K562 treated with DMSO at 1 percent for 48 hours (cell line): ENCODE measurements around the gene HLX. TPM values are rescaled to one million over a fixed set of nuclear protein-coding genes. Genes with fewer than 3 reads are reported as not detected.

ENCODE experiments used
- total RNA-seq: library from RNA; unstranded; fragments of 300-600 nt; gene quantifications from 2 replicates; pipeline ENCODE4 v1.2.3, GENCODE V29; 2022; ENCODE audit warnings: low replicate concordance; ENCODE audit errors: extremely low read depth

Gene HLX, protein sequence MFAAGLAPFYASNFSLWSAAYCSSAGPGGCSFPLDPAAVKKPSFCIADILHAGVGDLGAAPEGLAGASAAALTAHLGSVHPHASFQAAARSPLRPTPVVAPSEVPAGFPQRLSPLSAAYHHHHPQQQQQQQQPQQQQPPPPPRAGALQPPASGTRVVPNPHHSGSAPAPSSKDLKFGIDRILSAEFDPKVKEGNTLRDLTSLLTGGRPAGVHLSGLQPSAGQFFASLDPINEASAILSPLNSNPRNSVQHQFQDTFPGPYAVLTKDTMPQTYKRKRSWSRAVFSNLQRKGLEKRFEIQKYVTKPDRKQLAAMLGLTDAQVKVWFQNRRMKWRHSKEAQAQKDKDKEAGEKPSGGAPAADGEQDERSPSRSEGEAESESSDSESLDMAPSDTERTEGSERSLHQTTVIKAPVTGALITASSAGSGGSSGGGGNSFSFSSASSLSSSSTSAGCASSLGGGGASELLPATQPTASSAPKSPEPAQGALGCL
- not detected in 2 replicates for total RNA-seq

DNA sequence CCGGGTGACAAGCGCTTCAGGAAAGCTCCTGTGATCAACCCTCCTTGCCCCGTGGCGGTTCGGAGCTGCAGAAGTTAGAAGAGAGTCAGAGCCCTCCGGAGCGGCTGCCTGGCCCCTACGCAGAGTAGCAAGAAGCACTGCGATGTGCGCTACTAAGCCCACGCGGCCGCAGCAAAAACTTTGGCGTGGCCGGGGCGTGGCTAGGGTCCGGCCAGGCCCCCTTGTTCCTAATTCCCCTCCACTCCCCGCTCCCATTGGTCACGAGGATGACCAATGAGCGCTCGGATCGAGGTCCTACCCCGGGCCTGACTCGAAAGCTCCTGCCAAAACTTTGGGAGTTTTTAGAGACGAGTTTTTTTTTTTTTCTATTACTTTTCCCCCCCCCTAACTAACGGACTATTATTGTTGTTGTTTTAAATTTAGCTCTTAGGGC, at the start of gene HLX:
Gene HLX (plus strand): TSS at position 368 of the 433 bp plus-strand sequence. CDS start 415 bp downstream, outside the sequence.

Other genes starting within 250 kb of the HLX start
- not detected in 2 replicates for gene C1orf115, start 189.1 kb upstream of the HLX start, total RNA-seq
- gene MTARC2, start 131.1 kb upstream of the HLX start, total RNA-seq: not detected in 2 replicates
- gene MTARC1, start 92.5 kb upstream of the HLX start, total RNA-seq: not detected in 2 replicates